ENCODE results near the gene KCNT1.

GRCh38 chr9:135752281-135753204 is 50.6 kb downstream of the KCNT1 start:
- no peak for TF ChIP-seq CTCF (IDR thresholded peaks at IDR 0.05; ENCODE audit: low read depth, low read length)
- no peak for TF ChIP-seq POLR2A (IDR thresholded peaks at IDR 0.05; ENCODE audit: extremely low read depth, insufficient read length)
